PC-9 (cell line): ENCODE measurements around the gene SOX13. TPM values are rescaled to one million over a fixed set of nuclear protein-coding genes. Genes with fewer than 3 reads are reported as not detected.

Source experiments
- BruUV-seq: library from RNA; stranded (reverse); fragments of 400-500 nt; replicated peaks from 2 replicates; lab custom pipeline; 2021; lab: Mats Ljungman, UMichigan
- CTCF ChIA-PET: fragments of 300-600 bp; sonication (Branson Sonifier 250); formaldehyde crosslinking; loops from one replicate; lab custom pipeline; 2022; ENCODE audit warnings: antibody characterized with exemption; lab: Charles Lee
- POLR2A ChIA-PET: fragments of 300-600 bp; sonication (Branson Sonifier 250); formaldehyde crosslinking; loops from one replicate; lab custom pipeline; 2022; ENCODE audit warnings: antibody characterized with exemption; ENCODE audit not compliant: unreplicated experiment; lab: Charles Lee
- DNase-seq, 2 experiments: peaks; one replicate each; pipeline versions ENCODE4 v3.0.0 to v3.0.0-alpha.2; 2015 to 2022; ENCODE audit warnings: mixed read lengths in 1 of 2
- H2AFZ ChIP-seq: fragments of 200-600 bp; sonication (generic); 2 replicates; pipeline ENCODE4 v1.8.1; 2017; ENCODE audit warnings: antibody characterized with exemption
- H3F3A ChIP-seq: fragments of 200-600 bp; sonication (generic); 2 replicates; pipeline ENCODE4 v1.8.1; 2017; ENCODE audit warnings: antibody characterized with exemption, mild to moderate bottlenecking, low read depth; ENCODE audit not compliant: insufficient read depth
- H3K27ac ChIP-seq: fragments of 200-600 bp; sonication (generic); 2 replicates; pipeline ENCODE4 v1.6.1; 2016; ENCODE audit warnings: mixed run types
- H3K27me3 ChIP-seq: fragments of 200-600 bp; sonication (generic); 2 replicates; pipeline ENCODE4 v1.6.1; 2016; ENCODE audit warnings: low read depth, mixed run types; ENCODE audit not compliant: insufficient read depth
- H3K36me3 ChIP-seq: fragments of 200-600 bp; sonication (generic); 2 replicates; pipeline ENCODE4 v1.6.1; 2016; ENCODE audit warnings: low read depth, mixed run types
- H3K4me1 ChIP-seq: fragments of 200-600 bp; sonication (generic); replicated peaks from 2 replicates; pipeline ENCODE4 v1.6.1; 2016; ENCODE audit warnings: mixed run types; ENCODE audit not compliant: insufficient read depth
- H3K4me2 ChIP-seq: fragments of 200-600 bp; sonication (generic); 2 replicates; pipeline ENCODE4 v1.6.1; 2017; ENCODE audit warnings: mixed run types
- H3K4me3 ChIP-seq: fragments of 200-600 bp; sonication (generic); 2 replicates; pipeline ENCODE4 v1.6.1; 2016; ENCODE audit warnings: mixed run types
- H3K79me2 ChIP-seq: fragments of 200-600 bp; sonication (generic); 2 replicates; pipeline ENCODE4 v1.6.1; 2017; ENCODE audit warnings: low read depth, mixed run types
- H3K9me2 ChIP-seq: fragments of 200-600 bp; sonication (generic); 2 replicates; pipeline ENCODE4 v1.8.1; 2017; ENCODE audit warnings: mild to moderate bottlenecking; ENCODE audit not compliant: insufficient read depth
- H3K9me3 ChIP-seq: fragments of 200-600 bp; sonication (generic); 2 replicates; pipeline ENCODE4 v1.8.1; 2016; ENCODE audit warnings: low read depth; ENCODE audit not compliant: insufficient read depth
- H4K20me1 ChIP-seq: fragments of 200-600 bp; sonication (generic); 2 replicates; pipeline ENCODE4 v1.8.1; 2017; ENCODE audit not compliant: insufficient read depth
- EZH2 ChIP-seq: fragments of 200-600 bp; sonication (generic); IDR thresholded peaks from 2 replicates; pipeline ENCODE4 v1.8.0; 2017; ENCODE audit warnings: antibody characterized with exemption, low read depth
- intact Hi-C: fragments of 100-400 bp; cut with micrococcal nuclease; formaldehyde crosslinking; loops from one replicate; pipeline ENCODE4 v1.10.0; 2022; ENCODE audit not compliant: unreplicated experiment
- total RNA-seq: library from RNA; stranded (reverse); gene quantifications from 2 replicates; pipeline ENCODE4 v1.2.3, GENCODE V29; 2021
- TF ChIP-seq, protein P1 (sequence below): fragments of 200-600 bp; sonication (generic); conservative IDR thresholded peaks from 2 replicates; pipeline ENCODE4 v1.6.1; 2017; ENCODE audit warnings: mixed run types, antibody characterized with exemption, mild to moderate bottlenecking, moderate library complexity

The SOX13 gene
- total RNA-seq, 1 experiment from 2014 or later: 89.9 TPM

DNA sequence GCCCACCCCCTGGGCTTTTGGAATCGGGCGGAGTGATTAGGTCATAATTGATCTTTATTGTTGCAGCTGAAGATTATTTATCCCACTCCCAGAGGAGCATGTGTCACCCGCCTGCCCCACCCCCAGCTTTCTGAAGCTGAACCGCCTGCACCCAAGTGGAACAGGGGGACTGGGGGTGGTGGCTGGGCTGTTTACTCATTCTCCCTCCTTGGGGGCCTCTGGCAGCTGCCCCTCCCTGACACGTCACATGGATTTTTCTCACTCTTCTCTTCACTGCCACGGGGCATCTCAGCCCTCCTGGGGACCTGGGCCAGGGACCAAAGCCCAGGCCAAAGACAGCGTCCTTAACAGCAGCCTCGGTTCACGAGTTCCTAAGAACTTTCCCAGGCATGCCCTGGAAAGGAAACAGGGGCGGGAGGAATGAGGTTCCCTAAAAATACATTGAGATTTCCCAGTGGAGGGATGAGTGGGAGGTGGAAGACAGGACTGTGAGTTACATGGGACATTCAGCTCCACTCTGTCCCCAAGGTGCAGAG is 31.6 kb upstream of the SOX13 start:
- POLR2A ChIA-PET: no interaction called here
- no peak for DNase-seq
- no peak for TF ChIP-seq EZH2
- TF ChIP-seq, protein P1, sequence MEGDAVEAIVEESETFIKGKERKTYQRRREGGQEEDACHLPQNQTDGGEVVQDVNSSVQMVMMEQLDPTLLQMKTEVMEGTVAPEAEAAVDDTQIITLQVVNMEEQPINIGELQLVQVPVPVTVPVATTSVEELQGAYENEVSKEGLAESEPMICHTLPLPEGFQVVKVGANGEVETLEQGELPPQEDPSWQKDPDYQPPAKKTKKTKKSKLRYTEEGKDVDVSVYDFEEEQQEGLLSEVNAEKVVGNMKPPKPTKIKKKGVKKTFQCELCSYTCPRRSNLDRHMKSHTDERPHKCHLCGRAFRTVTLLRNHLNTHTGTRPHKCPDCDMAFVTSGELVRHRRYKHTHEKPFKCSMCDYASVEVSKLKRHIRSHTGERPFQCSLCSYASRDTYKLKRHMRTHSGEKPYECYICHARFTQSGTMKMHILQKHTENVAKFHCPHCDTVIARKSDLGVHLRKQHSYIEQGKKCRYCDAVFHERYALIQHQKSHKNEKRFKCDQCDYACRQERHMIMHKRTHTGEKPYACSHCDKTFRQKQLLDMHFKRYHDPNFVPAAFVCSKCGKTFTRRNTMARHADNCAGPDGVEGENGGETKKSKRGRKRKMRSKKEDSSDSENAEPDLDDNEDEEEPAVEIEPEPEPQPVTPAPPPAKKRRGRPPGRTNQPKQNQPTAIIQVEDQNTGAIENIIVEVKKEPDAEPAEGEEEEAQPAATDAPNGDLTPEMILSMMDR: no peak
- H3K36me3 ChIP-seq: no peaks in the 10 kb centered on the region
- intact Hi-C loops: no loop called here
- H3K4me2 ChIP-seq: no peak overlapping the region
- no peak overlapping the region for H3K27ac ChIP-seq
- H3K9me3 ChIP-seq: no peaks in the 10 kb centered on the region
- no peaks in the 10 kb centered on the region for H3K4me1 ChIP-seq
- H2AFZ ChIP-seq: no peak overlapping the region
- H3K27me3 ChIP-seq: no peaks in the 10 kb centered on the region
- no peaks in the 10 kb centered on the region for H3F3A ChIP-seq
- no peaks in the 10 kb centered on the region for H4K20me1 ChIP-seq
- no peaks in the 10 kb centered on the region for H3K79me2 ChIP-seq
- CTCF ChIA-PET: no interaction called here
- H3K9me2 ChIP-seq: no peaks in the 10 kb centered on the region
- BruUV-seq: no TSS peak
- no peak overlapping the region for H3K4me3 ChIP-seq

DNA sequence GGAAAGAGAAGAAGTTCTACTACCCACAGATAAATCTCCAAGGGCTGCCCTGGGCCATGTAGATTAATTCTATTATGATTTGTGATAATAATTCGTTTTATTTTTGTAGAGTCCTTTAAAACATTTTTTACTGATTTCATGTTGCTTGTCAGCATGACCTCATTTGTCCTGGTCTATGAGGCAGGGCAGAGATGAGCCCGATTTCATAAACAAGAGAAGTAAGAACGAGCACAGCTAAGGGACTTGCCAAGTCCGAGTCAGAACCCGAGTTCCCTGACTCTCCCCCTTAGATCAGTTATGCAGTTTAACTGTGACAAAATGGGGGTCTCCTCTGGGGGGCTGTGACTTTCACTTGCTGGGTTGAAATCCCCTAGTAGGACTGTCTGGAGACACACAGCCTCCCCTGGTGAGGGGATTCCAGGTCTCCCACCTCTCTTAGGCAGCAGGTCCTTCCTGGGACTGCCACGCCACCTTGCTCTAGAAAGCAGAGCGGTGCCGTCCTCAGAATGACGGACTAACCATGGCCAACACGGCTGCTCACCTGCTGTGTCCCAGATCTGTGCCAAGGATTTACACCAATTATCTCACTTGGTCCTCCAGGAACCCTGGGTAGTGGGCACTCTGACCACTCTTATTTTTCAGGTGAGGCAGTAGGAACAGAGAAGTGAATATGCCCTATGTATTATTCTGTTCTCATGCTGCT is 31.0 kb upstream of the SOX13 start:
- Histone ChIP-seq H3F3A (no peaks in the 10 kb centered on the region), H3K27ac (no peak overlapping the region), H4K20me1 (no peaks in the 10 kb centered on the region), H3K4me1 (no peaks in the 10 kb centered on the region), H3K79me2 (no peaks in the 10 kb centered on the region), H3K9me3 (no peaks in the 10 kb centered on the region), H2AFZ (no peak overlapping the region), H3K9me2 (no peaks in the 10 kb centered on the region), H3K4me2 (no peak overlapping the region), H3K27me3 (no peaks in the 10 kb centered on the region), H3K36me3 (no peaks in the 10 kb centered on the region), H3K4me3 (no peak overlapping the region)
- BruUV-seq: no TSS peak
- ChIA-PET CTCF (no interaction called here), POLR2A (no interaction called here)
- no peak for DNase-seq
- no peak for TF ChIP-seq EZH2
- intact Hi-C loops: no loop called here

DNA sequence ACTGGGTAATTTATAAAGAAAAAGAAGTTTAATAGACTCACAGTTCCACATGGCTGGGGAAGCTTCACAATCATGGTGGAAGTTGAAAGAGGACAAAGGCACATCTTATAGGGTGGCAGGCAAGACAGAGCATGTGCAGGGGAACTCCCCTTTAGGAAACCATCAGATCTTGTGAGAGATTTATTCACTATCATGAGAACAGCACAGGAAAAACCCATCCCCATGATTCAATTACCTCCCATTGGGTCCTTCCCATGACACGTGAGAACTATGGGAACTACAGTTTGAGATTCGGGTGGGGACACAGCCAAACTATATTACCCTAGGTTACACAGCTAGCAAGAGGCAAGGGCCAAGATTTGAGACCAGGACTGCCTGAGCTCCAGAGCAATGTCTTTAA is 30.4 kb upstream of the SOX13 start:
- H2AFZ ChIP-seq: no peak overlapping the region
- H3K9me3 ChIP-seq: no peaks in the 10 kb centered on the region
- H3K4me3 ChIP-seq: no peak overlapping the region
- H3K36me3 ChIP-seq: no peaks in the 10 kb centered on the region
- no peaks in the 10 kb centered on the region for H4K20me1 ChIP-seq
- no peak overlapping the region for H3K4me2 ChIP-seq
- no peaks in the 10 kb centered on the region for H3K79me2 ChIP-seq
- no TSS peak for BruUV-seq
- H3F3A ChIP-seq: no peaks in the 10 kb centered on the region
- TF ChIP-seq EZH2: no peak
- H3K27ac ChIP-seq: no peak overlapping the region
- CTCF ChIA-PET: no interaction called here
- DNase-seq: no peak
- H3K27me3 ChIP-seq: no peaks in the 10 kb centered on the region
- no peaks in the 10 kb centered on the region for H3K4me1 ChIP-seq
- no peaks in the 10 kb centered on the region for H3K9me2 ChIP-seq
- intact Hi-C loops: no loop called here
- POLR2A ChIA-PET: no interaction called here

DNA sequence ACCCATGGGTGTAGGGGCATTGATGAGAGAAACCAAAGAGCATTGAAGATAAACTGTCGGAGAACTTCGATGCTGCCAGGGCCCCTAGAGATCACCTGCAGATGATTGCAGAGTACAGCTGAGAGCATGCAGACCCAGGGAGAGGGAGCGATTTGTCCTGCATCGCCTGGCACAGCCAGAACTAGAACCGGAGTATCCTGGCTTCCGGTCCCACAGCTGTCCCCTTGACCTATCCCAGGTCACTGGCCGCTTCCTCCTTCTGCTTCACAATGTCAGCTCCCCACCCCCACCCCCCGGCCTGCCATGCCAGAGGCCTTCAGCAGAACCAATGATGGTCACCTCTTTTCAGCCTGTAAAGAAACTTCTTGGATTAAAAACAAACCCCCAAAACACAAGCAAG is 29.2 kb upstream of the SOX13 start:
- BruUV-seq: no TSS peak

More for the DNA sequence above, 29.2 kb upstream of the SOX13 start:
- H3K9me3 ChIP-seq: no peaks in the 10 kb centered on the region
- H3K9me2 ChIP-seq: no peaks in the 10 kb centered on the region
- no peak overlapping the region for H3K4me2 ChIP-seq
- no peaks in the 10 kb centered on the region for H3K36me3 ChIP-seq
- H3K4me1 ChIP-seq: no peaks in the 10 kb centered on the region
- no peak overlapping the region for H3K4me3 ChIP-seq
- no peaks in the 10 kb centered on the region for H3F3A ChIP-seq
- no peak overlapping the region for H2AFZ ChIP-seq
- no peak for DNase-seq
- H3K27me3 ChIP-seq: no peaks in the 10 kb centered on the region
- H4K20me1 ChIP-seq: no peaks in the 10 kb centered on the region
- CTCF ChIA-PET: no interaction called here
- no peak overlapping the region for H3K27ac ChIP-seq
- intact Hi-C loops: no loop called here
- POLR2A ChIA-PET: no interaction called here
- TF ChIP-seq, protein P1: no peak
- no peak for TF ChIP-seq EZH2
- H3K79me2 ChIP-seq: no peaks in the 10 kb centered on the region
